Cerebellar nuclear complex (tissue), 1 donor: ENCODE data around the gene CYB561D1.

Experiments used
- DNase-seq, 2 experiments: peaks; one replicate each; lab custom pipeline; 2025; lab: John Stamatoyannopoulos, UW

Gene CYB561D1

DNA sequence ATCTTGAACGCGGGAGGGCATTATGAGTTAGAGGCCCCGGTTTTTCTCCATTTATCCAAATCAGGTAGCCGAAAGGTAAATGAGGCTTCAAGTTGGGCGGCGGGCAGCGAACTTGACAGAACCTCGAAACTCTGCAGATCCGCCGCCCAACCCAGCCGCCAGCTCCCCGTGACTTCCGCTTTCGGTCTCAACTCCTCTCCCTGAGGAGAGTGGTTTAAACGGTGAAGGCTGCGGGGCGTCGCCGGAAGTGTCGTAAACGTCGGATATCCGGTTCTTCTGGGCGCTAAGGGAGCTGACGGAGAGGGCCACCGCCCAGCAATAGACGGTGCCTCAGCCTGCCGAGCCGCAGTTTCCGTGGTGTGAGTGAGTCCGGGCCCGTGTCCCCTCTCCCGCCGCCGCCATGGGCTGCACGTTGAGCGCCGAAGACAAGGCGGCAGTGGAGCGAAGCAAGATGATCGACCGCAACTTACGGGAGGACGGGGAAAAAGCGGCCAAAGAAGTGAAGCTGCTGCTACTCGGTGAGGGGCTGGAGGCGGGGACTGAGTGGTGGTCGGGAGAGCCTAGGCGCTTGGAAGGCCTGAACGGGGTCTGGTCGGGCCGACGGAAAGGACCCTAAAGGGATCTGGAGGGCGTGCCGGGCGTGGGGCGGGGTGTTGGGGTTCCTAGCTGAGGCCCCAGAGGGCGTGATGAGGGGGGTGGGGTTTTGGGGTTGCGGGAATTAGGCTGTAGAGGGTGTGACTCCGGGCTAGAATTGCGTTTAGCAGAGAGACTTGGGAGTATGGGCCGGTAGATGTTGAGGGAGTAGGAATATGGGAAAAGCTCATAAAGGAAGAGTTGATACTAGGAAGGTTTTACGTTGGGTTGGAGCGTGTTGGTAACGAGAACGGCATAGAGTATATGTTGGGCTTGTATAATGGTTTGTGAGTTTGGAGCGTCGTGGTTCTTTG is 54.7 kb downstream of the CYB561D1 start, which contains the start of gene GNAI3:
GNAI3 (plus strand) TSS at position 295 of the 947 bp plus-strand sequence; CDS start at position 401, 106 bp downstream.
- DNase-seq, result peak; percentile 48 to 91
